Smooth muscle cell of the coronary artery (primary cell): ENCODE results near the gene DBX2. TPM values are rescaled to one million over a fixed set of nuclear protein-coding genes. Genes with fewer than 3 reads are reported as not detected.

Source experiments
- total RNA-seq: library from RNA; depleted of rRNA; stranded (reverse); fragments of >200 nt; gene quantifications from 2 replicates; pipeline ENCODE4 v1.2.3, GENCODE V29; 2014; ENCODE audit warnings: low replicate concordance

Gene DBX2
- total RNA-seq: not detected in 2 replicates

DNA sequence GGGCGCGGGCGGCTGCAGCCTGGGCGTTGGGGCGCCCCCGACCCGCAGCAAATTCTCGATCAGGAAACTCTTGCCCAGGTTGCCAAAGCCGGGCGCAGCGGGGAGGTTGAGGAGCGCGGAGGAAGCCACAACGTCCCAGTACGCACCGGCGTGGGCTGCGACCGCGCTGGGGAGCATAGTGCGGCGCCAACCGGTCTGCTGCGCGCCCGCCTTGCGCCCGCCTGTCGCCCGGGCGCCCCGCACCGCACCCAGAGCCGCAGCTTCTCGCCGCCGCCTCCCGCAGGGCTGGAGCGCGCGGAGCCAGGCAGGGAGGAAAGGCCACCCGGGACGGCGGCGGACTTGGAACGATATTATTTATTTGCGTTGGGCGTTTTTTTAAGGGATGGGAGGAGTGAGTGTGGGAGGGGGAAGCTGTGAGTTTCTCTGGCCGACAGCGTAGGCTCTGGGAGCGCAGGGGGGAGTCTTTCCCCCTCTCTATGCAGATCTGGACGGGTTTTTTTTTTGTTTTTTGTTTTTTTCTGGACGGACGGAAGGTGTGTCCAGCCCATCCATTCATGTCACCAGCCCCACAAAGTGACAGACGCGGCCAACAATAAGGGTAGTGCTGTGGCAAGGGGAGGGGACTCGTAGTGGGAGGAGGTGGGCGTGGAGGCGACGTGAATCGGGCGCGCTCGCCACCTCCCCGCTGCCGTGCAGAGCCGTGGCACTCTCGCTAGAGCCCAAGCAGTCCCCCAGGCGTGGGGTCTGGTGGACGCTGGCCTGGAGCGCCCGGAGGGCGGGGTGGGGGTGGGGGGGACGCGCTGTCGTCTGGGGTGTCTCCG, at the start of gene DBX2:
Gene DBX2, minus strand, starts transcription at position 349 of the 821 bp plus-strand sequence. Its CDS starts 172 bp downstream, at position 177.

Other genes with a start within 250 kb of the DBX2 start
- not detected in 2 replicates for gene NELL2, start 174.8 kb downstream of the DBX2 start, total RNA-seq
- 41.0 and 60.4 TPM in 2 replicates for gene ANO6, start 165.0 kb upstream of the DBX2 start, total RNA-seq